ENCODE results near the gene MAP4K5.

DNA sequence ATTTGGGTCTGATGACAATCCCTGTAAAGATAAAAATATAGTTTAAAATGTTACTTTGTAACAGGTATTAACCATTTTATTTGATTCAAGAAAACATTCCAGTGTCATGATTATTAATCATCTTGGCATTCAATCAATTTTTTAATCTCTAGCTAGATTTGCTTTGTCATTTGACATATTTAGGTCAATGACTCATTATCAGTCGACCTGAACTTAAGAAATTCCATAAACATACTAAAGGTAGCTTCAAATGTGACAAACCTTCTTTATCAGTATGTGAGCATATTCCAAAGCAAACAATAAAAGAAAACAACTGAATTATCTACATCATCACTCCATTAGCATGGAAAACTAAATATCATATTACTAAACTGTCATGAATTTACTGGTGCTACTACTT is 84.9 kb downstream of the MAP4K5 start:
- TF ChIP-seq, protein P1, sequence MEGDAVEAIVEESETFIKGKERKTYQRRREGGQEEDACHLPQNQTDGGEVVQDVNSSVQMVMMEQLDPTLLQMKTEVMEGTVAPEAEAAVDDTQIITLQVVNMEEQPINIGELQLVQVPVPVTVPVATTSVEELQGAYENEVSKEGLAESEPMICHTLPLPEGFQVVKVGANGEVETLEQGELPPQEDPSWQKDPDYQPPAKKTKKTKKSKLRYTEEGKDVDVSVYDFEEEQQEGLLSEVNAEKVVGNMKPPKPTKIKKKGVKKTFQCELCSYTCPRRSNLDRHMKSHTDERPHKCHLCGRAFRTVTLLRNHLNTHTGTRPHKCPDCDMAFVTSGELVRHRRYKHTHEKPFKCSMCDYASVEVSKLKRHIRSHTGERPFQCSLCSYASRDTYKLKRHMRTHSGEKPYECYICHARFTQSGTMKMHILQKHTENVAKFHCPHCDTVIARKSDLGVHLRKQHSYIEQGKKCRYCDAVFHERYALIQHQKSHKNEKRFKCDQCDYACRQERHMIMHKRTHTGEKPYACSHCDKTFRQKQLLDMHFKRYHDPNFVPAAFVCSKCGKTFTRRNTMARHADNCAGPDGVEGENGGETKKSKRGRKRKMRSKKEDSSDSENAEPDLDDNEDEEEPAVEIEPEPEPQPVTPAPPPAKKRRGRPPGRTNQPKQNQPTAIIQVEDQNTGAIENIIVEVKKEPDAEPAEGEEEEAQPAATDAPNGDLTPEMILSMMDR (conservative IDR thresholded peaks at IDR 0.05; ENCODE audit: low read depth, low read length), result no peak
- TF ChIP-seq EZH2phosphoT487 (IDR thresholded peaks at IDR 0.05; ENCODE audit: borderline replicate concordance, low read length), result no peak
- TF ChIP-seq EZH2 (IDR thresholded peaks at IDR 0.05; ENCODE audit: low read length, unreplicated experiment), result no peak
